CD4-positive, alpha-beta T cell treated with Interleukin-4 for 4 hours (primary cell): ENCODE data around the gene ANXA2R.
"Not testable (repeated sequence)": the region's sequence is repeated elsewhere in the genome, so short reads cannot be mapped to it uniquely, and the experiment has no call there.

ENCODE experiments used
- DNase-seq: peaks from one replicate; pipeline ENCODE4 v3.0.0-alpha.2; 2020

ANXA2R gene

GRCh38 chr5:43040287-43041098 is at the start of gene ANXA2R:
TSS of gene ANXA2R (minus strand) at chr5:43040319. CDS start at chr5:43040046, 273 bp downstream.
- peak; percentile 98 for DNase-seq

- DNase-seq, result not testable (repeated sequence)
Measured at GRCh38 chr5:43086118-43086908, 46.2 kb upstream of the ANXA2R start.

- no peak for DNase-seq
Measured at GRCh38 chr5:43085453-43085852, 45.3 kb upstream of the ANXA2R start.

GRCh38 chr5:43084468-43084867 is 44.3 kb upstream of the ANXA2R start:
- not testable (repeated sequence) for DNase-seq

- not testable (repeated sequence) for DNase-seq
Measured at GRCh38 chr5:43081345-43081744, 41.2 kb upstream of the ANXA2R start.

GRCh38 chr5:43078956-43079355 is 38.8 kb upstream of the ANXA2R start:
- no peak for DNase-seq

- DNase-seq, result not testable (repeated sequence)
Measured at GRCh38 chr5:43077446-43078191, 37.5 kb upstream of the ANXA2R start.

GRCh38 chr5:43075319-43076293 is 35.5 kb upstream of the ANXA2R start:
- no peak for DNase-seq

- DNase-seq, result no peak
Measured at GRCh38 chr5:43074987-43075318, 34.8 kb upstream of the ANXA2R start.

GRCh38 chr5:43073597-43074546 is 33.8 kb upstream of the ANXA2R start:
- peak; percentile 77 for DNase-seq

- not testable (repeated sequence) for DNase-seq
Measured at GRCh38 chr5:43069401-43069720, 29.2 kb upstream of the ANXA2R start.

GRCh38 chr5:43068037-43068436 is 27.9 kb upstream of the ANXA2R start:
- no peak for DNase-seq

- DNase-seq, result peak; percentile 93
Measured at GRCh38 chr5:43066799-43067741, 27.0 kb upstream of the ANXA2R start.

- DNase-seq, result peak; percentile 78
Measured at GRCh38 chr5:43065948-43066798, 26.1 kb upstream of the ANXA2R start.

- peak; percentile 35 for DNase-seq
Measured at GRCh38 chr5:43065387-43065947, 25.3 kb upstream of the ANXA2R start.

GRCh38 chr5:43063721-43064171 is 23.6 kb upstream of the ANXA2R start:
- no peak for DNase-seq

- no peak for DNase-seq
Measured at GRCh38 chr5:43061352-43062075, 21.4 kb upstream of the ANXA2R start.

GRCh38 chr5:43060020-43060419 is 19.9 kb upstream of the ANXA2R start:
- not testable (repeated sequence) for DNase-seq
